HEK293T (cell line): ENCODE results near the gene IKBKE.
"Not testable (repeated sequence)": the region's sequence is repeated elsewhere in the genome, so short reads cannot be mapped to it uniquely, and the experiment has no call there.

ENCODE experiments used
- CTCF ChIA-PET: fragments of 350-600 bp; formaldehyde crosslinking; extraction: SDS; loops from one replicate; lab custom pipeline; 2021; ENCODE audit warnings: antibody characterized with exemption, inconsistent platforms; lab: Yijun Ruan, JAX
- POLR2A ChIA-PET: fragments of 350-600 bp; formaldehyde crosslinking; extraction: SDS; loops from one replicate; lab custom pipeline; 2020; ENCODE audit warnings: antibody characterized with exemption, inconsistent platforms; lab: Yijun Ruan, JAX
- DNase-seq: peaks from one replicate; pipeline ENCODE4 v3.0.0; 2012; ENCODE audit warnings: mixed read lengths; ENCODE audit errors: extremely low spot score
- ARNT ChIP-seq: fragments of 450-650 bp; IDR thresholded peaks from 2 replicates; pipeline ENCODE4 v1.6.1; 2017; ENCODE audit warnings: mild to moderate bottlenecking
- BHLHE40 ChIP-seq: fragments of 450-650 bp; IDR thresholded peaks from 2 replicates; pipeline ENCODE4 v1.6.1; 2016; ENCODE audit warnings: mild to moderate bottlenecking, moderate library complexity, borderline replicate concordance
- CTBP1 ChIP-seq: fragments of 450-650 bp; IDR thresholded peaks from 2 replicates; pipeline ENCODE4 v1.6.1; 2016; ENCODE audit warnings: borderline replicate concordance
- ELF4 ChIP-seq: fragments of 450-650 bp; IDR thresholded peaks from 2 replicates; pipeline ENCODE4 v1.6.1; 2017; ENCODE audit warnings: antibody characterized with exemption
- FOXA1 ChIP-seq: fragments of 450-650 bp; IDR thresholded peaks from 2 replicates; pipeline ENCODE4 v1.6.1; 2016; ENCODE audit warnings: mild to moderate bottlenecking
- FOXK2 ChIP-seq: fragments of 450-650 bp; IDR thresholded peaks from 2 replicates; pipeline ENCODE4 v1.6.1; 2016; ENCODE audit warnings: mild to moderate bottlenecking
- FOXM1 ChIP-seq: fragments of 450-650 bp; IDR thresholded peaks from 2 replicates; pipeline ENCODE4 v1.6.1; 2017; ENCODE audit warnings: mild to moderate bottlenecking, borderline replicate concordance
- HDGF ChIP-seq: fragments of 450-650 bp; IDR thresholded peaks from 2 replicates; pipeline ENCODE4 v1.6.1; 2017; ENCODE audit warnings: antibody characterized with exemption, borderline replicate concordance
- L3MBTL2 ChIP-seq: fragments of 450-650 bp; conservative IDR thresholded peaks from 2 replicates; pipeline ENCODE4 v1.6.1; 2016; ENCODE audit warnings: mild to moderate bottlenecking
- LEF1 ChIP-seq: fragments of 450-650 bp; IDR thresholded peaks from 2 replicates; pipeline ENCODE4 v1.6.1; 2017; ENCODE audit warnings: mild to moderate bottlenecking, borderline replicate concordance
- NFRKB ChIP-seq: fragments of 450-650 bp; IDR thresholded peaks from 2 replicates; pipeline ENCODE4 v1.6.1; 2016; ENCODE audit warnings: mild to moderate bottlenecking, moderate library complexity
- SUZ12 ChIP-seq: fragments of 450-650 bp; IDR thresholded peaks from 2 replicates; pipeline ENCODE4 v1.6.1; 2016; ENCODE audit warnings: mild to moderate bottlenecking
- TARDBP ChIP-seq: fragments of 450-650 bp; IDR thresholded peaks from 2 replicates; pipeline ENCODE4 v1.6.1; 2016
- ZNF384 ChIP-seq: fragments of 450-650 bp; IDR thresholded peaks from 2 replicates; pipeline ENCODE4 v1.6.1; 2016
- TF ChIP-seq, protein P1 (sequence below): fragments of 450-650 bp; IDR thresholded peaks from 2 replicates; pipeline ENCODE4 v1.6.1; 2016

IKBKE gene

DNA sequence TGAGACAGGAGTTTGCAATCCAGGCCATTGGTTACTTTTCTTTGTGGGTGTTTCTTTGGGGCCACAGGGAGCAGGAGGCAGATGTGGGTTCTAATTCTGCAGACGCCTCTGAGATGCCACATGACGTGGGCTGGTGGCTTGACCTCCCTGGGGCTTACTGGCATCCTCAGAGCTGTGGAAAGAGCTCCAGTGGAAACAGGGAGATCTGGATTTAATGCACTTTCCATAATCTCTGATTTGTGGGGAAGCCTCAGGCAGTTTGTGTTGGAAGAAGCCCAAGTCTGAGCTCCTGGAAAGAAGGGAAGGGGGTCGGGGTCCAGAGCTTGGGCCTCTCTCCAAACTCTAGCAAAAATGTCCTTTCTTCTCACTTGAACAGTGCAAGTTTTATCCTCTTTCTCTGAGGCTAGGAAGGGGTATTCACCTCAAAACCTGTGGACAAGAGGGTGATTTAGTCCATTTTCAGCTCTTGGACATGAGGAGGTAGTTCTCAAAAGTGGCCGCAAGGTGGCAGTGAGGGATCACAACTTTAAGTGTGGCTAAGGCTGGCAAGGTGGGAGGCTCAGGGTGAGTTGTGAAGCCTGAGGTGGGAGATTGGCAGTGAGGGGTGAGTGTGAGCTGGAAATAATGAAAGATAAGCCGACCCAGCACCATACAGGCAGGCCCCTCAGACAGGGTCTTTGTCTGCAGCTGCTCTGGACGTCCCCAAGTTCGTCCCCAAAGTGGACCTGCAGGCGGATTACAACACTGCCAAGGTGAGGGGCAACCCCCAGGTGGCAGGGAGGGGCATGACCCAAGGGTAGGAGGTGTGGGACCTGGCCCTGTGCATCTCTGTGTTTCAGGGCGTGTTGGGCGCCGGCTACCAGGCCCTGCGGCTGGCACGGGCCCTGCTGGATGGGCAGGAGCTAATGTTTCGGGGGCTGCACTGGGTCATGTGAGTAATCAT is 9.2 kb downstream of the IKBKE start:
- ChIA-PET POLR2A (no interaction called here), CTCF (interaction anchor here (0.8 to 1.8 kb wide), 13 partner anchors 9 to 461 kb away, joined by 3 to 16 read pairs (median 4); partner anchors contain the start of gene IKBKE)
- TF ChIP-seq FOXM1, result no peak
- TF ChIP-seq FOXK2, result no peak
- no peak for TF ChIP-seq LEF1
- TF ChIP-seq BHLHE40, result no peak
- TF ChIP-seq ARNT, result no peak
- TF ChIP-seq ELF4, result no peak
- TF ChIP-seq SUZ12, result no peak
- TF ChIP-seq FOXA1, result no peak
- no peak for TF ChIP-seq CTBP1
- DNase-seq, result peak; percentile 89

DNA sequence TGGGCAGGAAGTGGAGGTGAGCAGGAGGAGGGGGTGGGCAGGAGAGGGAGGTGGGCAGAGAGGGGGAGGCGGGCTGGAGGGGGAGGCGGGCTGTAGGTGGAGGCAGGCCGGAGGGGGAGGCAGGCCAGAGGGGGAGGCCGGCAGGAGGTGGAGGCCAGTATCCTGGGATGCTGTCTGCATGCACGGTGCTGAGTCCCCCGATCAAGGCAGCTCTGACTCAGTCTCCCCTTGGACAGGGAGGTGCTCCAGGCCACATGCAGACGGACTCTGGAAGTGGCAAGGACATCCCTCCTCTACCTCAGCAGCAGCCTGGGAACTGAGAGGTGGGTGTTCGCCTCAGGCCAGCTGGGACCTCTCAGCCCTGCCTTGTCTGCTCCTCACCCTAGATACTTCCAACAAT is 9.9 kb downstream of the IKBKE start:
- no peak for DNase-seq
- POLR2A ChIA-PET, result no interaction called here
- no peak for TF ChIP-seq HDGF
- TF ChIP-seq, protein P1, sequence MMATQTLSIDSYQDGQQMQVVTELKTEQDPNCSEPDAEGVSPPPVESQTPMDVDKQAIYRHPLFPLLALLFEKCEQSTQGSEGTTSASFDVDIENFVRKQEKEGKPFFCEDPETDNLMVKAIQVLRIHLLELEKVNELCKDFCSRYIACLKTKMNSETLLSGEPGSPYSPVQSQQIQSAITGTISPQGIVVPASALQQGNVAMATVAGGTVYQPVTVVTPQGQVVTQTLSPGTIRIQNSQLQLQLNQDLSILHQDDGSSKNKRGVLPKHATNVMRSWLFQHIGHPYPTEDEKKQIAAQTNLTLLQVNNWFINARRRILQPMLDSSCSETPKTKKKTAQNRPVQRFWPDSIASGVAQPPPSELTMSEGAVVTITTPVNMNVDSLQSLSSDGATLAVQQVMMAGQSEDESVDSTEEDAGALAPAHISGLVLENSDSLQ, result no peak
- no peak for TF ChIP-seq ARNT
- CTCF ChIA-PET, result interaction anchor here (0.8 to 1.8 kb wide), 7 partner anchors 10 to 453 kb away, joined by 3 to 16 read pairs (median 3); partner anchors contain the start of gene IKBKE

DNA sequence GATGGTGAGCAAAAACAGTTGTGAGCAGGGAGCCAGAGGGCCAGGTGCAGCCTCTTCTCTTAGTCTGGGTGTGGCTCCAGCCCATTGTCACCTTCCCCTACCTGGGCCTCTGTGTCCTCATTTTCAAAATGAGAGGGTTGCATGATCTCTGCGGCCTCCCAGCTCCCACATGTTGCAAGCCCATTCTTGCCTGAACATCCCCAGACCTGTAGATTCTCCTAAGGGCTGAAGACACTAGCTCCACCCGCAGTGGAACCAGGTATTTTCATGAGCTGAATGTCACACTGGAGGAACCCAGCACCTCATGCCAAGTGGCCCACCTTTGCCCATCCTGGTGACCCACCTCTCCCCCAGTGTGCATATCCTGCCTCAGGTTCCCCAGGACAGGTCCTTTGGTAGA is 12.3 kb downstream of the IKBKE start:
- DNase-seq, result no peak
- ChIA-PET CTCF (no interaction called here), POLR2A (no interaction called here)
- TF ChIP-seq FOXM1 (no peak), NFRKB (no peak), LEF1 (no peak)

DNA sequence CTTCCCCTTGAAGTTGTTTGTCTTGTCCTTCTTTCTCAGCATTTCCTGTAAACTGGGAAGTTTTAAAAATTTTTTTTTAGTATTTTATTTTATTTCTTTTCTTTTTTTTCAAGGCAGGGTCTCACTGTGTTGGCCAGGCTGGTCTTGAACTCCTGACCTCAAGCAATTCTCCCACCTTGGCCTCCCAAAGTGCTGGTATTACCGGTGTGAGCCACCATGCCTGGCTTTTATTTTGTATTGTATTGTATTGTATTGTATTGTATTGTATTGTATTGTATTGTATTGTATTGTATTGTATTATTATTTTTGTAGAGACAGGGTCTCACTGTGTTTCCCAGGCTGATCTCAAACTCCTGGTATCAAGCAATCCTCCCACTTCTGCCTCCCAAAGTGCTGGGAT is 13.6 kb downstream of the IKBKE start:
- POLR2A ChIA-PET, DNase-seq: not testable (repeated sequence)
- CTCF ChIA-PET, result interaction anchor here (0.7 kb wide), 1 partner anchor 1204 kb away, joined by 3 read pairs; no protein-coding TSS in a partner anchor

DNA sequence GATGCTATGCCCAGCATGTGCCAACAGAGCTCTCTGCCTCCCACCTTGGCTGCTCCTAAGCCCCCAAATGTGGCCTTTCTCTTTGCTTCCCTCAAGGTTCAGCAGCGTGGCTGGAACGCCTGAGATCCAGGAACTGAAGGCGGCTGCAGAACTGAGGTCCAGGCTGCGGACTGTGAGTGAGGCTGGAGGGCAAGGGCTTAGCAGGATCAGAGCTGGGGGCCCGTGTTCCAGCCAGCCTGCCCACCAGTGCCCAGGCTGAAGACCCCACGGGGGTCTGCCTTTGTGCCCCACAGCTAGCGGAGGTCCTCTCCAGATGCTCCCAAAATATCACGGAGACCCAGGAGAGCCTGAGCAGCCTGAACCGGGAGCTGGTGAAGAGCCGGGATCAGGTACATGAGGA is 14.6 kb downstream of the IKBKE start:
- DNase-seq, result no peak
- POLR2A ChIA-PET, result no interaction called here
- CTCF ChIA-PET, result no interaction called here
- TF ChIP-seq, protein P1, result no peak
- TF ChIP-seq NFRKB, result no peak
- TF ChIP-seq FOXK2, result no peak
- no peak for TF ChIP-seq SUZ12
- no peak for TF ChIP-seq ARNT
- TF ChIP-seq ZNF384, result no peak
- no peak for TF ChIP-seq HDGF
- no peak for TF ChIP-seq FOXM1
- no peak for TF ChIP-seq LEF1

DNA sequence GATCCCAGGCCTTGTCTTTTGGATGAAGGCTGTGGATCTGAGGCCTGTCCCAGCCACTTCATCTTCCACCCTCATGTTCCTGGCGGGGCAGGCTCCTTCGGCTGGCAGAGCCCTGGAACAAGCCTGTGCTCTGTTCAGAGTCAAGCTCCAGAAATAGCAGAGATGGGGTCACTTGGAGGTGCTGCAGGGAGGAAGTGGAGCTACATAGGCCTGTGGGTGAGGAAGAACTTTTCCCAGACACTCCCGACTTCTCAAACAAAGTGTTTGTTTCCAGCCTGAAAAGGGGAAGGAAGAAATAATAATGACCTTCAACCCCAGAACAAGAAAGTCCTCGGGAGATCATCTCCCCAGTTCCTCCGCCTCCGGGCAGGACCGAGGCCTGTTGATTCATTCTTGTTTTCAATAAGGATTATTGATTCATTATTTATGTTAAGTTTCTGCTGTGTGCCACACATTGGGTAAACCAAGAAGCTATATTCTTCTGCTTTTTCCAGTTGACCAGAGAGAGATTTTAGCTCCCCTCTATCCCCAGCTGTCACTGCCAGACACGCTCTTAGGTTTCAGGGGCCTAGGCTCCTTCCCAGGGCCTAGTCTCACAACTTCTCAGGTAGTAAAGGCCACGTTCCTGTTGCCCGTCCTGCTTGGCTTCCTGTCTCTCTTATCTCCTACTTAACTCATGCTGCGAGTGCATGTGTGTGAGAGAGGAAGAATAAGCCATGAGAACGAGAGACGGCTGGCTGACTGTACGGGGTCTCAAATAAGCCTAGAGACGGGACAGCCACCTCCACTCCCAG is 16.9 kb downstream of the IKBKE start:
- CTCF ChIA-PET, result no interaction called here
- TF ChIP-seq NFRKB (no peak), SUZ12 (no peak), L3MBTL2 (no peak), CTBP1 (no peak), ELF4 (no peak), FOXA1 (no peak), FOXK2 (no peak), ZNF384 (no peak), LEF1 (no peak)
- TF ChIP-seq, protein P1, result no peak
- POLR2A ChIA-PET, result no interaction called here
- no peak for DNase-seq

DNA sequence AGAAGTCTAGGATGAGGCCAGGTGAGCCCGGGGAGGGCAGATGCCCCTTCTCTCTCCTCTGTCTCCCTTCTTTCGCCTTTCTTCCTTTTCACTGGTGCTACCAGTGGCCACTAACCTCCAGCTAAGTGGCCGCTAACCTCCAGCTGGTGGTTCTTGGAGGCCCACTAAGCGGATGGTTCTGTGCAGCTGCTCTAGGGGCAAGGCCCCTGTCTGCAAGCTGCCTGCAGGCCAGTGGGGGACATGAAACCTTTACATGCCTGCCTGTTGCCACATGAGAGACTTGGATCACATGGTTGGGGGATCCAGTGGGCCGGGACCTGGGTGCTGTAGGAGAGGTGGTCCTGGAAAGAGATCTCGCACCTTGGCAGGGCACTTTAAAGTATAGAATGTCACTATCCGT is 17.7 kb downstream of the IKBKE start:
- TF ChIP-seq LEF1, result no peak
- no peak for TF ChIP-seq SUZ12
- no peak for TF ChIP-seq L3MBTL2
- TF ChIP-seq TARDBP, result no peak
- CTCF ChIA-PET, result no interaction called here
- no peak for DNase-seq
- POLR2A ChIA-PET, result no interaction called here
